ENCODE results near the gene INPP5A. TPM values are rescaled to one million over a fixed set of nuclear protein-coding genes. Genes with fewer than 3 reads are reported as not detected.

INPP5A gene
- total RNA-seq, 6 donors from 2014 or later, result 28.6 to 81.7 (median 44.8) TPM

- peaks cover 0 to 13% (median 6%) of the 10 kb centered on the region in 4 donors for H3K9me3 ChIP-seq
- H3K36me3 ChIP-seq, result peaks cover 0 to 61% (median 36%) of the 10 kb centered on the region in 4 donors
- H3K4me3 ChIP-seq, result no peak overlapping the region
- H3K27me3 ChIP-seq, result no peaks in the 10 kb centered on the region
- WGBS, 2 donors, result 88 to 95% methylated on average over 1 of the region's 1 CpG
- H3K4me1 ChIP-seq, result no peaks in the 10 kb centered on the region
- TF ChIP-seq POLR2A (IDR thresholded peaks at IDR 0.05) (no peak), CTCF (IDR thresholded peaks at IDR 0.05) (no peak), POLR2AphosphoS5 (IDR thresholded peaks at IDR 0.05) (no peak), EP300 (IDR thresholded peaks at IDR 0.05) (no peak)
- DNase-seq, result no peak
- H3K27ac ChIP-seq, result no peak overlapping the region
- no peak for ATAC-seq (ENCODE audit: low FRiP score in 2 of 2)
These were observed 168.4 kb downstream of the INPP5A start for GRCh38 chr10:132705943-132706342.

- 96 to 97% methylated on average over 11 of the region's 11 CpGs for WGBS, 2 donors
- Histone ChIP-seq H3K27me3 (no peaks in the 10 kb centered on the region), H3K27ac (no peak overlapping the region), H3K4me3 (no peak overlapping the region), H3K4me1 (no peaks in the 10 kb centered on the region), H3K9me3 (peaks cover 0 to 13% (median 6%) of the 10 kb centered on the region in 4 donors), H3K36me3 (peaks cover 0 to 62% (median 37%) of the 10 kb centered on the region in 4 donors)
- ATAC-seq (ENCODE audit: low FRiP score in 2 of 2), result no peak
- no peak for TF ChIP-seq POLR2A (IDR thresholded peaks at IDR 0.05)
- TF ChIP-seq POLR2AphosphoS5 (IDR thresholded peaks at IDR 0.05), result no peak
- TF ChIP-seq EP300 (IDR thresholded peaks at IDR 0.05), result no peak
- no peak for TF ChIP-seq CTCF (IDR thresholded peaks at IDR 0.05)
- DNase-seq, result peak in 1 of 2 donors; percentile 59
These were observed 169.1 kb downstream of the INPP5A start for GRCh38 chr10:132706701-132707100.

GRCh38 chr10:132707121-132707775 is 169.7 kb downstream of the INPP5A start:
- TF ChIP-seq CTCF (IDR thresholded peaks at IDR 0.05) (no peak), EP300 (IDR thresholded peaks at IDR 0.05) (no peak), POLR2AphosphoS5 (IDR thresholded peaks at IDR 0.05) (no peak), POLR2A (IDR thresholded peaks at IDR 0.05) (no peak)
- no peak for ATAC-seq (ENCODE audit: low FRiP score in 2 of 2)
- Histone ChIP-seq H3K27ac (no peak overlapping the region), H3K9me3 (peaks cover 0 to 13% (median 6%) of the 10 kb centered on the region in 4 donors), H3K27me3 (no peaks in the 10 kb centered on the region), H3K36me3 (peaks cover 0 to 66% (median 38%) of the 10 kb centered on the region in 4 donors), H3K4me1 (no peaks in the 10 kb centered on the region), H3K4me3 (no peak overlapping the region)
- DNase-seq, result peak in 1 of 2 donors; percentile 48
- 90 to 94% methylated on average over 14 of the region's 14 CpGs for WGBS, 2 donors

- no peak overlapping the region for H3K4me3 ChIP-seq
- no peak overlapping the region for H3K27ac ChIP-seq
- no peak for ATAC-seq (ENCODE audit: low FRiP score in 2 of 2)
- DNase-seq, result peak in 1 of 2 donors; percentile 71
- peaks cover 0 to 63% (median 36%) of the 10 kb centered on the region in 4 donors for H3K36me3 ChIP-seq
- 94 to 96% methylated on average over 9 to 15 of the region's 15 CpGs for WGBS, 2 donors
- no peaks in the 10 kb centered on the region for H3K27me3 ChIP-seq
- no peaks in the 10 kb centered on the region for H3K4me1 ChIP-seq
- no peak for TF ChIP-seq CTCF (IDR thresholded peaks at IDR 0.05)
- TF ChIP-seq EP300 (IDR thresholded peaks at IDR 0.05), result no peak
- no peak for TF ChIP-seq POLR2A (IDR thresholded peaks at IDR 0.05)
- TF ChIP-seq POLR2AphosphoS5 (IDR thresholded peaks at IDR 0.05), result no peak
- peaks cover 0 to 13% (median 6%) of the 10 kb centered on the region in 4 donors for H3K9me3 ChIP-seq
These were observed 170.2 kb downstream of the INPP5A start for GRCh38 chr10:132707776-132708171.

- peak in 1 of 2 donors; percentile 52 for DNase-seq
- Histone ChIP-seq H3K4me1 (no peaks in the 10 kb centered on the region), H3K27me3 (no peaks in the 10 kb centered on the region), H3K9me3 (peaks cover 0 to 13% (median 6%) of the 10 kb centered on the region in 4 donors), H3K4me3 (no peak overlapping the region), H3K36me3 (peaks cover 0 to 63% (median 36%) of the 10 kb centered on the region in 4 donors), H3K27ac (no peak overlapping the region)
- 97 to 99% methylated on average over 13 to 15 of the region's 15 CpGs for WGBS, 2 donors
- TF ChIP-seq EP300 (IDR thresholded peaks at IDR 0.05), result no peak
- no peak for TF ChIP-seq POLR2AphosphoS5 (IDR thresholded peaks at IDR 0.05)
- TF ChIP-seq CTCF (IDR thresholded peaks at IDR 0.05), result no peak
- no peak for TF ChIP-seq POLR2A (IDR thresholded peaks at IDR 0.05)
- no peak for ATAC-seq (ENCODE audit: low FRiP score in 2 of 2)
These were observed 170.9 kb downstream of the INPP5A start for GRCh38 chr10:132708441-132708840.

Data from upper lobe of left lung (tissue), 6 donors.